ENCODE measurements around the gene TAX1BP1.

Gene TAX1BP1

GRCh38 chr7:27861747-27862146 is 121.8 kb downstream of the TAX1BP1 start:
- no peaks in the 10 kb centered on the region for H3K4me1 ChIP-seq (ENCODE audit: control insufficient read depth, insufficient read depth, low read length)
- no peak overlapping the region for H3K9ac ChIP-seq (ENCODE audit: low read length)
- no peaks in the 10 kb centered on the region for H3K27me3 ChIP-seq (ENCODE audit: control insufficient read depth, insufficient read depth, low read length)
- no peaks in the 10 kb centered on the region for H3K36me3 ChIP-seq (ENCODE audit: control insufficient read depth, insufficient read depth, low read length)
- no peaks in the 10 kb centered on the region for H3K9me3 ChIP-seq (ENCODE audit: control insufficient read depth, low read length)
- H3K4me3 ChIP-seq (ENCODE audit: low read length) = no peak overlapping the region

- no peaks in the 10 kb centered on the region for H3K27me3 ChIP-seq (ENCODE audit: control insufficient read depth, insufficient read depth, low read length)
- H3K36me3 ChIP-seq (ENCODE audit: control insufficient read depth, insufficient read depth, low read length) = no peaks in the 10 kb centered on the region
These were observed 123.9 kb downstream of the TAX1BP1 start for GRCh38 chr7:27863880-27864279.

GRCh38 chr7:27866256-27866655 is 126.3 kb downstream of the TAX1BP1 start:
- Histone ChIP-seq H3K9me3 (ENCODE audit: control insufficient read depth, low read length) (no peaks in the 10 kb centered on the region), H3K4me1 (ENCODE audit: control insufficient read depth, insufficient read depth, low read length) (no peaks in the 10 kb centered on the region), H3K36me3 (ENCODE audit: control insufficient read depth, insufficient read depth, low read length) (no peaks in the 10 kb centered on the region), H3K27me3 (ENCODE audit: control insufficient read depth, insufficient read depth, low read length) (no peaks in the 10 kb centered on the region), H3K9ac (ENCODE audit: low read length) (no peak overlapping the region), H3K4me3 (ENCODE audit: low read length) (no peak overlapping the region)

More at GRCh38 chr7:27863880-27864279, 123.9 kb downstream of the TAX1BP1 start:
- Histone ChIP-seq H3K4me1 (ENCODE audit: control insufficient read depth, insufficient read depth, low read length) (no peaks in the 10 kb centered on the region), H3K4me3 (ENCODE audit: low read length) (no peak overlapping the region), H3K9ac (ENCODE audit: low read length) (no peak overlapping the region), H3K9me3 (ENCODE audit: control insufficient read depth, low read length) (no peaks in the 10 kb centered on the region)

GRCh38 chr7:27866828-27867672 is 127.1 kb downstream of the TAX1BP1 start:
- Histone ChIP-seq H3K4me3 (ENCODE audit: low read length) (no peak overlapping the region), H3K9me3 (ENCODE audit: control insufficient read depth, low read length) (no peaks in the 10 kb centered on the region), H3K36me3 (ENCODE audit: control insufficient read depth, insufficient read depth, low read length) (no peaks in the 10 kb centered on the region), H3K27me3 (ENCODE audit: control insufficient read depth, insufficient read depth, low read length) (no peaks in the 10 kb centered on the region), H3K4me1 (ENCODE audit: control insufficient read depth, insufficient read depth, low read length) (no peaks in the 10 kb centered on the region), H3K9ac (ENCODE audit: low read length) (no peak overlapping the region)

- no peaks in the 10 kb centered on the region for H3K4me1 ChIP-seq (ENCODE audit: control insufficient read depth, insufficient read depth, low read length)
- no peaks in the 10 kb centered on the region for H3K9me3 ChIP-seq (ENCODE audit: control insufficient read depth, low read length)
- H3K36me3 ChIP-seq (ENCODE audit: control insufficient read depth, insufficient read depth, low read length) = no peaks in the 10 kb centered on the region
- H3K4me3 ChIP-seq (ENCODE audit: low read length) = no peak overlapping the region
- no peak overlapping the region for H3K9ac ChIP-seq (ENCODE audit: low read length)
- H3K27me3 ChIP-seq (ENCODE audit: control insufficient read depth, insufficient read depth, low read length) = no peaks in the 10 kb centered on the region
These were observed 128.2 kb downstream of the TAX1BP1 start for GRCh38 chr7:27868131-27868550.

- no peaks in the 10 kb centered on the region for H3K27me3 ChIP-seq (ENCODE audit: control insufficient read depth, insufficient read depth, low read length)
- no peak overlapping the region for H3K4me3 ChIP-seq (ENCODE audit: low read length)
- no peak overlapping the region for H3K9ac ChIP-seq (ENCODE audit: low read length)
- H3K4me1 ChIP-seq (ENCODE audit: control insufficient read depth, insufficient read depth, low read length) = peaks cover 5% of the 10 kb centered on the region
- H3K36me3 ChIP-seq (ENCODE audit: control insufficient read depth, insufficient read depth, low read length) = no peaks in the 10 kb centered on the region
- no peaks in the 10 kb centered on the region for H3K9me3 ChIP-seq (ENCODE audit: control insufficient read depth, low read length)
These were observed 129.1 kb downstream of the TAX1BP1 start for GRCh38 chr7:27869056-27869455.

- no peaks in the 10 kb centered on the region for H3K9me3 ChIP-seq (ENCODE audit: control insufficient read depth, low read length)
- H3K4me1 ChIP-seq (ENCODE audit: control insufficient read depth, insufficient read depth, low read length) = peaks cover 14% of the 10 kb centered on the region
- no peak overlapping the region for H3K9ac ChIP-seq (ENCODE audit: low read length)
- H3K27me3 ChIP-seq (ENCODE audit: control insufficient read depth, insufficient read depth, low read length) = no peaks in the 10 kb centered on the region
- H3K4me3 ChIP-seq (ENCODE audit: low read length) = no peak overlapping the region
- H3K36me3 ChIP-seq (ENCODE audit: control insufficient read depth, insufficient read depth, low read length) = no peaks in the 10 kb centered on the region
These were observed 130.6 kb downstream of the TAX1BP1 start for GRCh38 chr7:27870595-27870994.

- H3K4me1 ChIP-seq (ENCODE audit: control insufficient read depth, insufficient read depth, low read length) = peaks cover 14% of the 10 kb centered on the region
- H3K36me3 ChIP-seq (ENCODE audit: control insufficient read depth, insufficient read depth, low read length) = no peaks in the 10 kb centered on the region
- no peaks in the 10 kb centered on the region for H3K9me3 ChIP-seq (ENCODE audit: control insufficient read depth, low read length)
- no peaks in the 10 kb centered on the region for H3K27me3 ChIP-seq (ENCODE audit: control insufficient read depth, insufficient read depth, low read length)
- H3K4me3 ChIP-seq (ENCODE audit: low read length) = no peak overlapping the region
- H3K9ac ChIP-seq (ENCODE audit: low read length) = no peak overlapping the region
These were observed 131.1 kb downstream of the TAX1BP1 start for GRCh38 chr7:27871086-27871485.

- no peak overlapping the region for H3K4me3 ChIP-seq (ENCODE audit: low read length)
- no peaks in the 10 kb centered on the region for H3K9me3 ChIP-seq (ENCODE audit: control insufficient read depth, low read length)
- peaks cover 14% of the 10 kb centered on the region for H3K4me1 ChIP-seq (ENCODE audit: control insufficient read depth, insufficient read depth, low read length)
- H3K27me3 ChIP-seq (ENCODE audit: control insufficient read depth, insufficient read depth, low read length) = no peaks in the 10 kb centered on the region
- H3K36me3 ChIP-seq (ENCODE audit: control insufficient read depth, insufficient read depth, low read length) = no peaks in the 10 kb centered on the region
- no peak overlapping the region for H3K9ac ChIP-seq (ENCODE audit: low read length)
These were observed 131.9 kb downstream of the TAX1BP1 start for GRCh38 chr7:27871866-27872265.

GRCh38 chr7:27872356-27873275 is 132.7 kb downstream of the TAX1BP1 start:
- H3K9me3 ChIP-seq (ENCODE audit: control insufficient read depth, low read length) = no peaks in the 10 kb centered on the region
- H3K27me3 ChIP-seq (ENCODE audit: control insufficient read depth, insufficient read depth, low read length) = no peaks in the 10 kb centered on the region
- peaks cover 14% of the 10 kb centered on the region for H3K4me1 ChIP-seq (ENCODE audit: control insufficient read depth, insufficient read depth, low read length)
- H3K36me3 ChIP-seq (ENCODE audit: control insufficient read depth, insufficient read depth, low read length) = no peaks in the 10 kb centered on the region
- no peak overlapping the region for H3K4me3 ChIP-seq (ENCODE audit: low read length)
- H3K9ac ChIP-seq (ENCODE audit: low read length) = no peak overlapping the region

GRCh38 chr7:27873981-27874957 is 134.3 kb downstream of the TAX1BP1 start:
- H3K4me3 ChIP-seq (ENCODE audit: low read length) = no peak overlapping the region
- H3K9ac ChIP-seq (ENCODE audit: low read length) = no peak overlapping the region
- no peaks in the 10 kb centered on the region for H3K9me3 ChIP-seq (ENCODE audit: control insufficient read depth, low read length)
- H3K36me3 ChIP-seq (ENCODE audit: control insufficient read depth, insufficient read depth, low read length) = no peaks in the 10 kb centered on the region
- peaks cover 14% of the 10 kb centered on the region for H3K4me1 ChIP-seq (ENCODE audit: control insufficient read depth, insufficient read depth, low read length)
- H3K27me3 ChIP-seq (ENCODE audit: control insufficient read depth, insufficient read depth, low read length) = no peaks in the 10 kb centered on the region

Data from mucosa of stomach (tissue), 1 donor.